Measurements from ENCODE around the gene KXD1.
A peak's percentile ranks its signal among the peaks of the same experiment; 100 is the strongest.

The KXD1 gene

DNA sequence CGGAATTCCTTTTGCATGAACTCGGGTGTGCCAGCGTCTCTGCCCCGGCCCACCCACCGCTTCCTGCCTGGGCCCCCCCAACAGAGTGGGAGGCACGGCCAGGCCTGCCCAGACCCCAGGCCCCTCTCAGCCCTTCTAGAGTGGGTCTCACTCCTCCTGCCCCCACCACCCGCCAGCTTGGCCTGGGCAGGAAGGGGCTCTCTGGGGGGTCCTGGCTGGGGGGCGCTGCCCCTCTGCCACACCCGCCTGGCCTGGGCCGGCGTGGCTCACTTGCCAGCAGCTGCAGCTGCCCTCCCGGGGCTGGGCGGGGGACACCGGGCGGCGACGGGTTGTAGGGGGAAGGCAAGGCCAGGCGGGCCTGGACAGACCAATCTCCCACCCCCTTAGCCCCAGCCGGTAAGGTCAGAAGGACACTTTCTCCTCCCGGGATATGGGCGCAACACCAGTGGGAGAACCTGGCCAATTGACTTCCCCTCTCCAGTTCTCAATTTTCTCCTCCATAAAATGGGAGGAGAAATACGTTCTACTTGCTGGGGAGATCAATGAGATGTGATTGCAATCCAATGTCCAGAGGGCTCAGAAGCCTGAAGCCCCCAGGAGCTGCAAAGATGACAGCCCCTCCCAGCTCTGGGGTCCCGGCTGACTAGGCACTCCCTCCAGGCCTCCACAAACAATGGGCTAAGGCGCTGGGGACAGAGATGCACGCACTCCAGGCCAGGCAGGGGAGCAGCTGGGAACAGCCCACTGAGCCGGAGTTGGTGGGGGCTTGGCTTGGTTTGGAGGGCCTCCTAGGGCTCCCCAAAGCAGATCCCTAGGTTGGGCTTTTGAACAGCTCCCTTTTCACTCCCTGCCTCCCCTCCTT is 46.5 kb downstream of the KXD1 start:
- DNase-seq, result no peak

DNA sequence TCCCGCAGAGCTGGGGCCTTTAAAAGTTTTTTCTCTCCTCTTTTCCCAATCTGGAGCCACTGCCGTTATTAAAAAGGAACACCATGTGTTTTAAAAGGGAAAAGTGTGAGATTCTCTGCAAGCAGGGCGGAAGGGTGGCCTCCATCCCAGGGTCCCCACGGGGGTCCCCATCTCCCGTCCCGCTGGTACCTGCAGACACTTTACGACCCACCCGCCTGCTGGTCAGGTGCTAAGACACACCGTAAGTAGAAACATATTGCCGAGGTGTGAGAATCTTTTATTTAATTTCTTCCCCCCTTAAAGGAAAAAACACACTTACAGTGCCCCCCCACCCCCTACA is 47.1 kb downstream of the KXD1 start:
- DNase-seq, result no peak

- no peak for DNase-seq
Measured at GRCh38 chr19:18605196-18605545, 47.5 kb downstream of the KXD1 start.

- DNase-seq, result no peak
Measured at GRCh38 chr19:18605546-18606280, 48.0 kb downstream of the KXD1 start.

DNA sequence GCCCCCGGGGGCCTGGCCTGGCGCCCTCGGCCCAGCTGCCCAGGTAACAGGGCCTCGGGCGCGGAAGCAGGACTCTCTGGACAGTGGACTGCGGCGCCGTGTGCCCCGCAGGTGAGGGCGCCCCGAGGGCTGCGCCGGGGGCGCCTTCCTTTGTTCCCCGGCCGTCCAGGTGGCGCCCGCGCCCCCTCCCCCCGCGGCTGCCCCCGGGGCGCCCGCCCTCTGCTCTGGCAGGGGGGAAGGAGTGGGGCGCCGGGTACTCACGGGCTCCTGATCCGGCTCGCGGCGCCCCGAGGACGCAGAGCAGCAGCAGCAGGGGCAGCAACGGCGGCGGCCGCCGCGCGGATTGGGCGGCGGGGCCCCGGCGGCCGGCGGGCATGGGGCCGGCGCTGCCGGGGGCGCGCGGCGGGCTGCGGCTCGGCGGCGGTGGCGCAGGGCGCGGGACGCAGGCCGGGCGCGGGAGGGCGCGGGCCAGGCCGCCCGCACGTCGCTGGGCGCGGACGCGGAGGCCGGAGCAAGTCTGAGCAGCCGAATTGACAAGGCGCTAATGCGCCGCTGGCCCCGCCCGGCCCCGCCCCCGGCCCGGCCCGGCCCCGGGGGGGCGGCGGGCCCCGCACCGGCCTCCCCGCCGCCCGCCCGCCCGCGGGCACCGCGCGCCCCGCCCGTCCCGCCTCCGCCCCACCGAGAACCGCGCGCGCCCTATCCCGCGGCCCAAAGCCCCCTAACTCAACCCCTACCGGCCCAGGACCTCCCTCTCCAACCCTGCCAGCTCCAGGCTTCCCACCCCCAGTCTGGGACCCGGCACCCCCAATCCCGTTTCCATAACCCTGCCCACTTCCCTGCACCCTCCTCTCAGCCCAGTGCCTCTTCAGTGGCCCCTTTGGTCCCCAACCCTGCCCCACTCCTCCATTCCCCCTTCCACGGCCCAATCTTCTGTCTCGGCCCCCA is 48.9 kb downstream of the KXD1 start, which contains the start of gene CRLF1:
Gene CRLF1 (minus strand): TSS at position 519 of the 945 bp plus-strand sequence. CDS start 143 bp downstream, at position 376.
- no peak for DNase-seq

DNA sequence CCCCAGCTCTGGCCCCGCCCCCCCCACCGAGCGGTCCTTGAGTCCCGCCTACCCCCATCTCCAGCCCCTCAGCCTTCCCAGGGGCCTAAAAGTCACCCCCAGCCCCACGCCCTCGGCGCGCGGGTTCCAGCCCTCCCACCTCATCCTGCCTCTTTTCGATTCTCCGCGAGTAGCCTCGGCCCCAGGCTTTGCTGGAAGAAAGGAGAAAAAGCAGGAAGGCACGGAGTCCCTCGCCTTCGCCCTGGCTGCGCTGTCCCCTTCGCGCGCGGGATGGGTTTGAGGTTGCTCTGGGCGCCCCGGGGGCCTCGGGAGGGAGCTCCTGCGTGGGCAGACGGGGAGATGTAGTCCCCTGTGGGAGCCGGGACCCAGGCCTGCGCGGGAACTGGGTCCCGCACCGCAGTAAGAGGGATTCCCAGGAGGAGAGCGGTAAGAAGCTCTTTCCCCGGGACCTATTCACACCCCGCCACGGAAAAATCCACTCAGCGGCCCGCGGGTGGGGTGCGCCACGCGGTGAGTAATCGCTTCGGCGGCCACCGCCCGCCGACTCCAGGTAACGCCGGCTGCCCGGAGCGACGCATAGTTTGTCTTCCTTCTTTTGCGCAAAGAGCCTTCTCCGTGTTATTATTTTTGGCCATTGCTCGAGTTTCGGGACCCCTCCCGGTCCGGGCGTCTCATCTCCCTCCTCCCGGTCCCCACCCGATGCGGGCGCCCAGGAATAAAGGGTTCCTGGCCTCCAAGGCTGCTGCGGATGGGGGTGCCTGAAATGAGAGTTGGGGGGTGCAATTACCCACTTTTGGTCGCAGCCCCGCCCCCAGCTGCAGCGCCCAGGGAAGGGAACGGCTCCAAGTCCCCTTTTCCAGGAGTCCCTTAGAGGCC is 49.8 kb downstream of the KXD1 start:
- DNase-seq, result peak; percentile 12

DNA sequence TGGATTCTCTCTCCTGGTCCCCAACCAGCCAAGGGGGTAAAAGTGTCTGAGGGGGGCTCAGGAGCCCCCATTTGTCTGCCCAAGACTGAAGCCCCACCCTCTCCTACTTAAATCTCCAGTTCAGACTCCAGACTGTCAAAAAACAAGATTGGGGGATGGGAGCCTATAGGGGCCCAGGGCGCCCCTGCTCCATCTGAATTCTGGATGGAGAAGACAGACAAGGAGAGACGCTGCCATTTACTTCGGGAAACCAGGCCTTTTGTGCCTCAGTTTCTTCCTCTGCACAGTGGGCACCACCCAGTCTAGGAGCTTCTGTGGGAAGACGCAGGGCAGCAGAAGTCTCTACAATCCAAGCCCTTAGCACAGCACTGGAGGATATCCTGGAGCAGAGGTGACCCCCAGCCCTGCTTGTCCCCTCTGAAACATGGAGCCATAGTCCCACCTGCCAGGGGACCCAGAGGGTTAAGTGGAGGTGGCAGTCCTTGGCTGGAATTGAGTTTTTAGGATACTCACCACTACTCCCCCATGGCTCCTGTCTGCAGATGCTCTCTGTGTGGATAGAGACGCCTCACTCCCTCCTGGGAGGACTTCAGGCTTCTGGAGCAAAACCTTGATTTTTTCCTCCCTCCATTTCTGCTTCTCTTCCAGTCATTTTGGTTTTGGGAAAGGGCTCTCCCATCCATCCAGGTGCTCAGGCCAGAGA is 50.6 kb downstream of the KXD1 start:
- no peak for DNase-seq

GRCh38 chr19:18608805-18609716 is 51.4 kb downstream of the KXD1 start:
- DNase-seq, result no peak

GRCh38 chr19:18609717-18610051 is 52.0 kb downstream of the KXD1 start:
- DNase-seq, result no peak

DNA sequence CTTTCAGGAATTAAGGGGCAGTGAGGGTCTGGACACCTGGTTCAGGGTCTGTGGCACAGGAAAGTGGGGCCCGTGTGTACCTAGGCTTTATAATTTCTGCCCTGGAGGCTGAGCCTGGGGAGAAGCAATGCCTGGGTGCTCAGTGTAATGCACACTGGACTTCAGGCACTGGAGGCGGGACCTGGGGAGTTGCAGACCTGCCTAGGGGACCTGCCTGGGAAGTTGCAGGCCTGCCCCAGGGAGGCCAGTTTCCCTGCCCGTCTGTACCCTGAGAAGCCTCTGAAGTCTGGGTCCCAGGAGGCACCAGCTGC is 52.5 kb downstream of the KXD1 start:
- DNase-seq, result no peak

DNA sequence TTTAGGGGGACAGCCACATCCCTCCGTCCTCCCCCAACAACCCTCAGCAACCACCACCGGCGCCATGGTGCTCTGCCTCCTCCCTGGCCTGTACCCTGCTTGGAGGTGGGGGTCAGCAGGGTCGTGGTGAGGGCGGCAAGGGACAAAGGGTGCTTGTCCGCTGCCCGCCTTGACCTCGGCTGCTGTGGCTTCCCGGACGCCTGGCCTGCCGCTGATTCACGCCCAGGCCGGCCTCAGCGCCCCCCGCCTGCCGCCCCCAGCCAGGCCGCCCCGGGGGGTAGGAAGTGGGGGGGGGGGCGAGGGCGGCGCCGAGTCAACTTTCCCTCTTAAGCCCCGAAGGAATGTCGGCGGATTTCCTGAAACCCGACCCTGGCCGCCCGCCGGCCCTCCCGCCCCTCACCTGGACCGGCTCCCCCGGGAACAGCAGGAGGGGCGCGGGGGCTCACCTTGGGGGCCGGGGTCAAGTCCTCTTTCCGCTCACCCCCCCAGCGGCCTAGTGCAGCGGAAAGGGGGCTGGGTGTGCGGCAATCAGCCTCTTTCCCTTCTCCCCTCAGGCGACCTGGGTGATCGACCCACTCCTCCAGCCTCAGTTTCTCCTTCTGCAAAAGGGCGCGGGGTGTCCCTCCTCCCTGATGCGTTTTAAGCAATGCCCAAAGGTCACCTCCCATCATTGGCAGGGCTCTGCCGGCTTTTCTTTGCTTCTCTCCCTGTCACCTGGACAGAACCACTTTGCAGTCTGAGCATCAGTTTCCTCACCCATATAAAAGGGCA is 53.1 kb downstream of the KXD1 start:
- DNase-seq, result no peak

DNA sequence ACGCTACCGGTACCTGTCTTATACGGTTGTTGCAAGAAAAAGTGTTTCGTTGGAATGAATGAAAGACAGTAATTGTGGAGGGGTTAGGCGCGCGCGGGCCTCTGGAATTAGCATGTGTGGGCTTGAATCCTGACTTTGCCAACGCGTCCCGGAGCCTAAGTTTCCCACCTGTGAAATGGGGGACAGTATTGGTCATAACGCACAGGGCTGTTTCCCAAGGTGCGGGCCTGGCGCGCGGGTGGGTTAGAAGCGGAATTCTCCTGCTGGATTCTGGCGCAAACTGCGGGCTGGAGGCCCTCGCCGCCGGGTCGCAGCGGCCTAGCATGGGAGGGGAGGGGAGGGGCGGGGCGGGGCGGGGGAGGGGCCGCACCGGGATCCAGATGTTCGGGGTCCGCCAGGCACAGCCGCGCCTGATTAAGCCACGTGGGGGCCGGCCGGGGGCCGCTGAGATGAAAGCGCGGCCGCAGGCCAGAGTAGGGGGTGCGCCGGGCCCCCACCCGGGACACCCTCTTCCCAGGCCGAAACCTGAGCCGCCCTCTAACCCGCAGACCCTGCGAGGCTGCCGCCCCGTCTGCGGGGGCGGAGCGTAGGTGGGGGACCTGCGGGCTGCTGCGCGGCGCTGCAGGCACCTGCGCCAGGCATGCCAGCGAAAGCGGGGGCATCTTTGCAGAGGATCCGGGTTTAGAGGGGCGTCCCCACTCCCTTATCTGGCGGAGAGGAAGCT is 53.8 kb downstream of the KXD1 start:
- no peak for DNase-seq

- no peak for DNase-seq
Measured at GRCh38 chr19:18612051-18612771, 54.5 kb downstream of the KXD1 start.

DNA sequence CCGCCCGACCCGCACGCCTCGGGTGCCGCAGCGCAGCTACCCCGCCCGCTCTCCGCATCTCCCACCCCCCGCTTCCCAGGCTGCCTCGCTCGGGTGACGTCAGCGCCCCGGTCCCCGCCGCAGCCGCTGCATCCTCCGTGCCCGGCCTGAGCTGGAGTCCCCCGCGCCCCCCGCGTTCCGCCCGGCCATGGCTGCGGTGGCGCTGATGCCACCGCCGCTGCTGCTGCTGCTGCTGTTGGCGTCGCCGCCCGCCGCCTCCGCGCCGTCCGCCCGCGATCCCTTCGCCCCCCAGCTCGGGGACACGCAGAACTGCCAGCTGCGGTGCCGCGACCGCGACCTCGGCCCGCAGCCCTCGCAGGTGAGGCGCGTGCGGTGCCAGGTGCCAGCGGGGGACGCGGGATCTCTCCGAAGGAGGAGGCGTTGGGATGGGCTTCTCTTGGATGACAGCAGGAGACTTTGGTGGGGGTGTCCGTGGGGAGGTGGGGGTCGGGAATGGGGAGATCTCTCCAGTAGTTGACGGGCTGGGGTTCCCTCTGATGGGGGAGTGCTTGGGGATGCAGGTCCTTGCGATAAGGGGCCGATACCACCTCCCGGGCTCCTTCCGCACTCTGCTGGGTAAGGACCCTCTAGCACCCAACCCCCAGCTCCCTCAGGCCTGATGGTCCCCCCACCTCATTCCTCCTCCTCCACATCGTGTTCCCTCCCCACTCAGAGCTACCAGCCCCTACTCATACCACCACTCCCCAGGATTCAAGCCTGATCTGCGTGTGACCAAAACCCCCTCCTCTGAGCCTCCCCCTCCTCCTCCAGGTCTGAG is 55.3 kb downstream of the KXD1 start, which contains the start of gene TMEM59L:
Gene TMEM59L (plus strand): TSS at position 99 of the 817 bp plus-strand sequence. CDS start 89 bp downstream, at position 188.
- DNase-seq, result peak; percentile 58

DNA sequence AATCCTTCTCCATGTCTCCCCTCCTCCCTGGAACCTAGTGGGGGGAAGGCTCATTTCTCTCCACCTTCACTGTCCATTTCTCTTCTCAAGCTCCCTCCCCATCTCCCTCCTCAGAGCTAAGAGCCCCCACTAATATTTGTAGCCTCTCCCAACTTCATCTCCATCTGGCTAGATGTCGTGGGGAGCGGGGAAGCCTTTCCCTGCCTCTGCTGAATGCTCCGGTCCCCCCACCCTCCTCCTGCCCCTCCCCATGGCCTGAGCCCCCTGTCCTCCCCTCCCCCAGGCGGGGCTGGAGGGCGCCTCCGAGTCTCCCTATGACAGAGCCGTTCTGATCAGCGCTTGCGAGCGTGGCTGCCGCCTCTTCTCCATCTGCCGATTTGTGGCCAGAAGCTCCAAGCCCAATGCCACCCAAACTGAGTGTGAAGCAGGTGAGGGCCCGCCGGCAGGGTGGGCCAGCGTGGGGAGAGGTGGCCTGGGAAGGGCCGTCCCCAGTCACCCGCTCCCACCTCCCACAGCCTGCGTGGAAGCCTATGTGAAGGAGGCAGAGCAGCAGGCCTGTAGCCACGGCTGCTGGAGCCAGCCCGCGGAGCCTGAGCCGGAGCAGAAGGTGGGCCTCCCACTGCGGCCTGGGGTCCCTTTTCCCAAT is 56.0 kb downstream of the KXD1 start:
- no peak for DNase-seq

- no peak for DNase-seq
Measured at GRCh38 chr19:18616023-18616422, 58.4 kb downstream of the KXD1 start.

DNA sequence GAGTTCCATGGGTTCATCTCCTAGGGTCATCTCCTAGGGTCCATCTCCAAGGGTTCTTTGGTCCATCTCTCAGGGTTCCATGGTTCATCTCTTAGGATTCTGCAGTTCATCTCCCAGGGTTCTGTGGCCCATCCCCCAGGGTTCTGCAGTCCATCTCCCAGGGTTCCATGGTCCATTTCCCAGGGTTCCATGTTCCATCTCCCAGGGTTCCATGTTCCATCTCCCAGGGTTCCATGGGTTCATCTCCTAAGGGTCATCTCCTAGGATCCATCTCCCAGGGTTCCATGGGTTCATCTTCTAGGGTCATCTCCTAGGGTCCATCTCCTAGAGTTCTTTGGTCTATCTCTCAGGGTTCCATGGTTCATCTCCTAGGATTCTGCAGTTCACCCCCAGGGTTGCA is 59.9 kb downstream of the KXD1 start:
- no peak for DNase-seq

All from activated naive CD4-positive, alpha-beta T cell treated with anti-CD3 and anti-CD28 coated beads, Interleukin-2, amount 50 U/mL, for 16 hours (primary cell).